CD14-positive monocyte (primary cell): ENCODE data around the gene LARP4B. TPM values are rescaled to one million over a fixed set of nuclear protein-coding genes. Genes with fewer than 3 reads are reported as not detected.

ENCODE experiments used
- DNase-seq, 3 donors: peaks; one replicate each; pipeline ENCODE4 v3.0.0-alpha.2; 2011 to 2022
- H2AFZ ChIP-seq: 2 replicates; pipeline ENCODE4 v1.6.0; 2012; ENCODE audit warnings: mild to moderate bottlenecking, low read depth, low read length, inconsistent platforms; ENCODE audit not compliant: insufficient read depth, poor library complexity, severe bottlenecking
- H3K27ac ChIP-seq, 2 donors: 1 replicate in 1 of 2; 2 replicates in 1 of 2; pipeline ENCODE4 v1.5.1; 2012 to 2013; ENCODE audit warnings: low read length in 2 of 2, control low read depth in 1 of 2, inconsistent platforms in 1 of 2, low read depth in 1 of 2, mild to moderate bottlenecking in 1 of 2
- H3K27me3 ChIP-seq, 2 donors: one replicate each; pipeline versions ENCODE4 v1.6.0 to v1.6.1; 2011 to 2013; ENCODE audit warnings: low read length in 2 of 2; ENCODE audit not compliant: control insufficient read depth in 2 of 2, insufficient read depth in 2 of 2
- H3K36me3 ChIP-seq, 2 donors: replicated peaks in 1 of 2; 1 replicate in 1 of 2; 2 replicates in 1 of 2; pipeline versions ENCODE4 v1.5.1 to v1.6.1; 2012 to 2013; ENCODE audit warnings: low read length in 2 of 2, control low read depth in 1 of 2, inconsistent platforms in 1 of 2, mild to moderate bottlenecking in 1 of 2; ENCODE audit not compliant: insufficient read depth in 2 of 2, control insufficient read depth in 1 of 2
- H3K4me1 ChIP-seq, 2 donors: 1 replicate in 1 of 2; 2 replicates in 1 of 2; pipeline versions ENCODE4 v1.5.1 to v1.6.1; 2012 to 2013; ENCODE audit warnings: low read length in 2 of 2, control low read depth in 1 of 2, inconsistent platforms in 1 of 2, mild to moderate bottlenecking in 1 of 2, moderate library complexity in 1 of 2; ENCODE audit not compliant: insufficient read depth in 2 of 2, control insufficient read depth in 1 of 2
- H3K4me2 ChIP-seq: replicated peaks from 2 replicates; pipeline ENCODE3; 2012; ENCODE audit warnings: low read length, moderate library complexity, mild to moderate bottlenecking; ENCODE audit not compliant: poor library complexity, severe bottlenecking; ENCODE audit errors: extremely low read depth
- H3K4me3 ChIP-seq, 3 experiments: fragments of 200-600 bp in 1 of 3; sonication (generic) in 1 of 3; replicated peaks in 1 of 3; 1 replicate in 2 of 3; 2 replicates in 1 of 3; pipeline ENCODE4 v1.5.1; 2011 to 2013; ENCODE audit warnings: low read length in 3 of 3, mild to moderate bottlenecking in 3 of 3, control low read depth in 2 of 3, low read depth in 2 of 3, inconsistent platforms in 1 of 3, moderate library complexity in 1 of 3
- H3K79me2 ChIP-seq: 2 replicates; pipeline ENCODE4 v1.6.0; 2012; ENCODE audit warnings: mild to moderate bottlenecking, control low read depth, inconsistent platforms, low read length, moderate library complexity; ENCODE audit not compliant: insufficient read depth
- H3K9ac ChIP-seq: 2 replicates; pipeline ENCODE4 v1.6.0; 2017; ENCODE audit warnings: low read length, mild to moderate bottlenecking; ENCODE audit not compliant: insufficient read depth, poor library complexity, severe bottlenecking
- H3K9me3 ChIP-seq, 2 donors: replicated peaks in 1 of 2; 1 replicate in 1 of 2; 2 replicates in 1 of 2; pipeline versions ENCODE4 v1.5.1 to v1.6.1; 2012 to 2013; ENCODE audit warnings: low read length in 2 of 2, control low read depth in 1 of 2; ENCODE audit not compliant: control insufficient read depth in 1 of 2, insufficient read depth in 1 of 2
- H4K20me1 ChIP-seq: 2 replicates; pipeline ENCODE4 v1.6.0; 2012; ENCODE audit warnings: mild to moderate bottlenecking, low read length, control low read depth, moderate library complexity; ENCODE audit not compliant: insufficient read depth
- H3K27ac Mint-ChIP-seq, 7 donors: one replicate each; pipeline ENCODE4 v1.8.0; 2020; ENCODE audit warnings: mild to moderate bottlenecking in 7 of 7, mixed read lengths in 7 of 7, moderate library complexity in 6 of 7, inconsistent platforms in 2 of 7
- H3K27me3 Mint-ChIP-seq, 3 donors: one replicate each; pipeline ENCODE4 v1.8.0; 2021 to 2022; ENCODE audit warnings: low read depth in 3 of 3, mild to moderate bottlenecking in 3 of 3, mixed read lengths in 3 of 3, moderate library complexity in 3 of 3, inconsistent platforms in 1 of 3
- H3K36me3 Mint-ChIP-seq, 2 donors: one replicate each; pipeline ENCODE4 v1.8.0; 2020; ENCODE audit warnings: mixed read lengths in 2 of 2, inconsistent platforms in 1 of 2, mild to moderate bottlenecking in 1 of 2
- H3K4me1 Mint-ChIP-seq: one replicate; pipeline ENCODE4 v1.8.0; 2020; ENCODE audit warnings: mild to moderate bottlenecking, mixed read lengths
- H3K4me3 Mint-ChIP-seq, 2 donors: one replicate each; pipeline ENCODE4 v1.8.0; 2020; ENCODE audit warnings: mild to moderate bottlenecking in 2 of 2, mixed read lengths in 2 of 2, moderate library complexity in 1 of 2
- H3K9me3 Mint-ChIP-seq, 7 donors: one replicate each; pipeline ENCODE4 v1.8.0; 2020 to 2022; ENCODE audit warnings: mixed read lengths in 7 of 7, mild to moderate bottlenecking in 6 of 7, moderate library complexity in 6 of 7, inconsistent platforms in 2 of 7
- WGBS: methylation state at CpG from one replicate; pipeline ENCODE4 v1.1.5; 2013; ENCODE audit warnings: missing lambda C conversion rate; ENCODE audit not compliant: insufficient coverage; 5-methylcytosine and 5-hydroxymethylcytosine counted together
- intact Hi-C, 2 donors: fragments of 100-400 bp; cut with micrococcal nuclease; formaldehyde crosslinking; loops; one replicate each; pipeline versions ENCODE4 v1.15.0 to v1.15.1; 2023
- polyA plus RNA-seq, 3 donors: library from polyadenylated mRNA; depleted of rRNA in 1 of 3; unstranded in 2 of 3; stranded (reverse) in 1 of 3; fragments of 300-500 nt in 2 of 3; fragments of >200 nt in 1 of 3; fragmentation: Illumina TruSeq in 2 of 3; gene quantifications; 1 replicate in 2 of 3; 2 replicates in 1 of 3; pipeline ENCODE4 v1.2.3, GENCODE V29; 2012 to 2021
- TF ChIP-seq, protein P1 (sequence below): fragments of 200-600 bp; IDR thresholded peaks from one replicate; pipeline ENCODE4 v1.8.0; 2022; ENCODE audit warnings: antibody characterized with exemption, mild to moderate bottlenecking

Gene LARP4B
- polyA plus RNA-seq, 3 donors = 17.2 to 52.3 (median 33.0) TPM

DNA sequence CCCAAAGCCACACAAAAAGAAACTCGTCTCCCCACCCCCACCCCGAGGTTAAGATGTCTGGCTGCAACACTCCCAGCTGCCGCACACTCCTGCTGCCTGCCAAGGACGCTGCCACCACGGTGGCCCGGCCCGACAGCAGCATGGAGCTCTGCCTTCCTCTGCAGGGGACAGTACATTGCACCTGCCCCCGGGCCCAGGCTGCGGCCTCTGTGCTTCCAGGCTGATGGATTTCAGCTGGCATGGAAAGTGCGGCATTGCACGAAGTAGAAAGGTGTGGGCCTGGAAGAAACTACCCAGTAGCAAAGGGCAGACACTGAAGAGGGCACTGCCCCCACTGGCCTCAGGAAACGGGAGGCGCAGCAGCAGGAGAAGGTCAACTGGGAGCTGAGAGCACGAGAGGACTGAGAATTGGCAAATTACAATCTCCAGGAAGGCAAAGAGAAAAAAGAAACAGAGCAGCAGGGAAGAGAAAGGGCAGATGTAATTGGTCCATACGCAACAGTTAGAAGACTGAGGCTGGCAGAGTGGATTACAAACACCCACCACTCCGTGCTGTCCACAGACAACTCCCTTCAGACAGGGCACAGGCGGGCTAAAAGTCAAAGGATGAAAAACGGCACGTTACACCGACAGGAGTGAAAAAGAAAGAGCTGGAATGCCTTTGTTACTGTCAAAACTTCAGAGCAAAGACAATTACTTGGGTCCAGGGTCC lies 124.9 kb downstream of the LARP4B start:
- Mint-ChIP-seq H3K4me3 (no peak overlapping the region), H3K4me1 (peaks cover 13% of the 10 kb centered on the region), H3K36me3 (peaks cover 48 to 61% of the 10 kb centered on the region in 2 donors), H3K27me3 (peaks cover 2 to 5% (median 3%) of the 10 kb centered on the region in 3 donors), H3K9me3 (peaks cover 0 to 2% (median 0%) of the 10 kb centered on the region in 7 donors), H3K27ac (peak overlapping the region in 3 of 7 donors; percentile 15 to 83 (median 69))
- TF ChIP-seq, protein P1, sequence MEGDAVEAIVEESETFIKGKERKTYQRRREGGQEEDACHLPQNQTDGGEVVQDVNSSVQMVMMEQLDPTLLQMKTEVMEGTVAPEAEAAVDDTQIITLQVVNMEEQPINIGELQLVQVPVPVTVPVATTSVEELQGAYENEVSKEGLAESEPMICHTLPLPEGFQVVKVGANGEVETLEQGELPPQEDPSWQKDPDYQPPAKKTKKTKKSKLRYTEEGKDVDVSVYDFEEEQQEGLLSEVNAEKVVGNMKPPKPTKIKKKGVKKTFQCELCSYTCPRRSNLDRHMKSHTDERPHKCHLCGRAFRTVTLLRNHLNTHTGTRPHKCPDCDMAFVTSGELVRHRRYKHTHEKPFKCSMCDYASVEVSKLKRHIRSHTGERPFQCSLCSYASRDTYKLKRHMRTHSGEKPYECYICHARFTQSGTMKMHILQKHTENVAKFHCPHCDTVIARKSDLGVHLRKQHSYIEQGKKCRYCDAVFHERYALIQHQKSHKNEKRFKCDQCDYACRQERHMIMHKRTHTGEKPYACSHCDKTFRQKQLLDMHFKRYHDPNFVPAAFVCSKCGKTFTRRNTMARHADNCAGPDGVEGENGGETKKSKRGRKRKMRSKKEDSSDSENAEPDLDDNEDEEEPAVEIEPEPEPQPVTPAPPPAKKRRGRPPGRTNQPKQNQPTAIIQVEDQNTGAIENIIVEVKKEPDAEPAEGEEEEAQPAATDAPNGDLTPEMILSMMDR = no peak
- WGBS = 87% methylated on average over 15 of the region's 20 CpGs
- Histone ChIP-seq H3K9ac (no peak overlapping the region), H2AFZ (no peak overlapping the region), H3K27me3 (no peaks in the 10 kb centered on the region), H4K20me1 (peaks cover 30% of the 10 kb centered on the region), H3K4me3 (no peak overlapping the region), H3K79me2 (no peaks in the 10 kb centered on the region), H3K27ac (no peak overlapping the region), H3K9me3 (no peaks in the 10 kb centered on the region), H3K4me2 (no peak overlapping the region), H3K36me3 (peaks cover 40 to 57% of the 10 kb centered on the region in 2 donors), H3K4me1 (peaks cover 12 to 17% of the 10 kb centered on the region in 2 donors)
- no peak for DNase-seq
- intact Hi-C loops = no loop called here

DNA sequence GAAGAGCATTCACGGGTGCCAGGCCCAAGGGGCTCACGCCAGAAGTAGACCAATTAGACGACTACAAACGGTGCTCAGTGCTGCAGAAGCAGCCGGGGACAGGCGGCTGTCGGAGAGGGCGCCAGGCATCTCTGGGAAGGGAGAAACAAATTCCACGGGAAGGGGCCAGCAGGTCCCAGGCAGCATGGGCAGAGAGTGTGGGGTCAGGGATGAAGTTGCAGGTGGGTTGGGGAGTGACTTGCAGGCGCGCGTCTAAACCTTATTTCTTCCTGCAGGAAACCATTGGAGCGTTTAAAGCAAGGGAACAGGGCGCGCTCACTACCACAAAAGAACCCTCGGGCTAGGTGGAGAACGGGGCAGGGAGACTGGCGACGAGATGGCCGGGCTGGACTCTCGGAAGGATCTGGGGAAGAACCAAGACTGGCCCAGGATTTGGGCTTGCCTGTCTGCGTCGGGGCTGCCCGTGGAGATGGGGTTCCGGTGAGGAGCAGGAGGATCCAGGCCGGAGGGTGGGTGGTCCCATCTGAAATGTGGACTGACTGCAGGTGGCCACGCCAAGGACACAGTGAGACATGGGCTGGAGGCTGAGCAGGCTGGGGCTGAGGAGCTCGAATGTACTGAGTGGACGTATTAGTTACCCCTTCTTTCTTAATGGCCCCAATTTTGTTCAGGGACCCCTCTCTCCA lies 125.7 kb downstream of the LARP4B start:
- DNase-seq = no peak
- Histone ChIP-seq H3K27me3 (no peaks in the 10 kb centered on the region), H3K9me3 (no peaks in the 10 kb centered on the region), H4K20me1 (peaks cover 30% of the 10 kb centered on the region), H3K79me2 (no peaks in the 10 kb centered on the region), H3K27ac (no peak overlapping the region), H3K4me1 (peaks cover 12 to 17% of the 10 kb centered on the region in 2 donors), H3K4me2 (no peak overlapping the region), H3K4me3 (no peak overlapping the region), H3K9ac (no peak overlapping the region), H2AFZ (no peak overlapping the region), H3K36me3 (peaks cover 37 to 49% of the 10 kb centered on the region in 2 donors)
- H3K36me3 Mint-ChIP-seq = peaks cover 43 to 53% of the 10 kb centered on the region in 2 donors
- 92% methylated on average over 26 of the region's 29 CpGs for WGBS
- no peak overlapping the region for H3K4me3 Mint-ChIP-seq
- TF ChIP-seq, protein P1 = no peak
- H3K9me3 Mint-ChIP-seq = peaks cover 0 to 6% (median 2%) of the 10 kb centered on the region in 7 donors
- H3K4me1 Mint-ChIP-seq = peaks cover 13% of the 10 kb centered on the region
- intact Hi-C loops = no loop called here
- H3K27me3 Mint-ChIP-seq = peaks cover 3 to 5% (median 4%) of the 10 kb centered on the region in 3 donors
- H3K27ac Mint-ChIP-seq = peak overlapping the region in 3 of 7 donors; percentile 7 to 74 (median 54)
